GM21515 (cell line): ENCODE data around the gene IL16.

Source experiments
- ATAC-seq: cut with Tn5 transposase; IDR thresholded peaks from one replicate; pipeline ENCODE4 v1.9.1; 2021; ENCODE audit not compliant: unreplicated experiment

Gene IL16

GRCh38 chr15:81362790-81363189 lies 166.1 kb downstream of the IL16 start:
- ATAC-seq = no peak

- no peak for ATAC-seq
These were observed 166.6 kb downstream of the IL16 start for GRCh38 chr15:81363276-81363675.
